Gastrocnemius medialis (tissue), 4 donors: ENCODE results near the gene SLC17A7.

ENCODE experiments used
- CTCF ChIP-seq, 5 experiments: fragments of 450-650 bp in 3 of 5; fragments of 200-600 bp in 2 of 5; sonication (generic) in 2 of 5; IDR thresholded peaks in 4 of 5; conservative IDR thresholded peaks in 1 of 5; 1 replicate in 4 of 5; 2 replicates in 1 of 5; pipeline ENCODE4 v1.5.1; 2016 to 2019; ENCODE audit warnings: antibody characterized with exemption in 5 of 5, mild to moderate bottlenecking in 3 of 5, moderate library complexity in 3 of 5
- POLR2A ChIP-seq, 2 donors: fragments of 450-650 bp; IDR thresholded peaks; one replicate each; pipeline ENCODE4 v1.6.1; 2017; ENCODE audit warnings: antibody characterized with exemption in 2 of 2, mild to moderate bottlenecking in 2 of 2, moderate library complexity in 2 of 2

- TF ChIP-seq CTCF (IDR thresholded peaks at IDR 0.05 in 4 of 5, conservative IDR thresholded peaks at IDR 0.05 in 1 of 5) (no peak), POLR2A (IDR thresholded peaks at IDR 0.05) (no peak)
Measured at GRCh38 chr19:49475191-49475917, 34.0 kb upstream of the SLC17A7 start.
